Measurements from ENCODE around the gene PLB1. TPM values are rescaled to one million over a fixed set of nuclear protein-coding genes. Genes with fewer than 3 reads are reported as not detected.
A peak's percentile ranks its signal among the peaks of the same experiment; 100 is the strongest.

Gene PLB1
- total RNA-seq, 6 experiments from 2014 or later = 0.66 to 1.9 (median 1.1) TPM

DNA sequence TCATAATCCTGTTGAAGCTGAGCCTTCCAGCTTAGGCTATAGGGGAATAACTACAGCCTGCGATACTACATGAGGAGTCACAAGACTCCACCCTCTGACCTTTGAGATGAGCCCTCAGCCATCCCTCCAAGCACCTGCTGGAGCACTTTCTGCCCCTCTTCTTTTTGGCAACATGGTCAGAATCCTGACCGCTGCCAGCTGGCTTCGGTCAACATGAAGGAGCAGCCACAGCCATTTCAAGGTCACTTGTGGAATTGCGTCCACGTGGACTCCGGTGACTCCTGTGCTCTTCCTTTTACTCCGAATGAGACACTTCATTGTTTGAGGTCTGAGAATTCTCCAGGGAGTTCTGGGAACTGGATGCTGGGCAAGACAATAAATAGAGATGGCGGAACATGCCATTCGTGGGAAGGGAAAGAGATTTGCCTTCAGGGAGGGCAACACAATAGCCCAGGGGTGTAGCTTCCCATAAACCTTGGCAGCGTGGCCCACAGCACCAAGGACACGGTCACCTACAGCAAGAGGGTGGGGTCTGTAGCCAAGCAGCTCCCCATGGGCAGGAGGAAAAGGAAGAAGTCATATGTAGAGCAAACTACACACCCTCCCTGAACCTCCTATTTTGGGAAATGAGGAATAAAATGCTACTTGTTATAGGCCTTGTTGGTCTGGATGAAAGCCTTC is 182.5 kb downstream of the PLB1 start:
- ATAC-seq = no peak
- intact Hi-C loops (cut with DNase I) = no loop called here
- WGBS (ENCODE audit: insufficient coverage, low coverage, low lambda C conversion rate, missing lambda C conversion rate) = 82% methylated on average over 4 of the region's 11 CpGs

DNA sequence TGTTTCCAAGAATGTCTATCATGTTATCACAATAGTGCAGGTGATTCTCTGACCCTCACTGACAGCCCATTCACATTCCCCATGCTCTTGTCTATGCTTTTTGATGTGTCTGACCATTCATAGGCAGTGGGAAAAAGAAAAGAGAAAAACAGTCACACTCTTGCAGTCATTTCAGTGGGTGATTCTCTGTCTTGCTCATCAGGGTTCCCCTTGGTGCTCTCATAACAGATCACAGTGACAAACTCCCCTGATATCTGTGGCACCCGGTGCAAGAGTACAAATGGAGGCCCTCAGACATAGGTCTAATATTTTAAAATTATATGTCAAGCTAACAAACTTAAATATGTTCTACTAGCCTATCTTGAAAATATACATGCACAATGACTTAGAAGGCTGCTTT is 183.1 kb downstream of the PLB1 start:
- Histone ChIP-seq H3K9me3 (no peaks in the 10 kb centered on the region), H3K4me1 (peaks cover 0 to 6% (median 2%) of the 10 kb centered on the region in 4 donors), H3K36me3 (no peaks in the 10 kb centered on the region), H3K27ac (no peak overlapping the region), H3K27me3 (no peaks in the 10 kb centered on the region), H3K4me3 (no peak overlapping the region)
- 100% methylated on average over 1 of the region's 1 CpG for WGBS (ENCODE audit: insufficient coverage, low coverage, low lambda C conversion rate, missing lambda C conversion rate)
- no peak for ATAC-seq
- DNase-seq = no peak
- intact Hi-C loops (cut with DNase I) = no loop called here
- TF ChIP-seq POLR2A (IDR thresholded peaks at IDR 0.05) = no peak

More for the DNA sequence above, 182.5 kb downstream of the PLB1 start:
- Histone ChIP-seq H3K4me1 (peaks cover 0 to 3% (median 1%) of the 10 kb centered on the region in 4 donors), H3K9me3 (no peaks in the 10 kb centered on the region), H3K27me3 (no peaks in the 10 kb centered on the region), H3K36me3 (no peaks in the 10 kb centered on the region), H3K27ac (no peak overlapping the region), H3K4me3 (no peak overlapping the region)
- no peak for TF ChIP-seq POLR2A (IDR thresholded peaks at IDR 0.05)
- DNase-seq = no peak

DNA sequence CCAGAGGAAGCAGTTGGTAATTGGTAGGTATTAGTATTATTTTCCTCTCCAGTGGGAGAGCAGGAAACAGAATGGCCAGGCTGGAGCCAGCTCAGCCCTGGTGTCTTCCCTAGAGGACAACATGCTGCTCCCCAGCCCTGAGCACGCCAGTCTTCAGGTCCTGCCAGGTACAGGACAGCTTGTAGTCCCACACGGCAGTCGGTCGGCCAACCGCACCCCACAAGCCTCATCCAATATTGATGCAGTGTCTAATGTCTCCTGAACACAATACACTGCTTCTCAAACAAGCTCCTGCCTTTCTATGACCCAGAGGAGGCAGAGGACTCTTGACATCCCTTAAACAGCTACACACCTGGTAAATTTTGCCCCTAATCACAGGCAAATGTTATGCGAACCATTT is 184.8 kb downstream of the PLB1 start:
- ATAC-seq = no peak
- TF ChIP-seq, protein P1, sequence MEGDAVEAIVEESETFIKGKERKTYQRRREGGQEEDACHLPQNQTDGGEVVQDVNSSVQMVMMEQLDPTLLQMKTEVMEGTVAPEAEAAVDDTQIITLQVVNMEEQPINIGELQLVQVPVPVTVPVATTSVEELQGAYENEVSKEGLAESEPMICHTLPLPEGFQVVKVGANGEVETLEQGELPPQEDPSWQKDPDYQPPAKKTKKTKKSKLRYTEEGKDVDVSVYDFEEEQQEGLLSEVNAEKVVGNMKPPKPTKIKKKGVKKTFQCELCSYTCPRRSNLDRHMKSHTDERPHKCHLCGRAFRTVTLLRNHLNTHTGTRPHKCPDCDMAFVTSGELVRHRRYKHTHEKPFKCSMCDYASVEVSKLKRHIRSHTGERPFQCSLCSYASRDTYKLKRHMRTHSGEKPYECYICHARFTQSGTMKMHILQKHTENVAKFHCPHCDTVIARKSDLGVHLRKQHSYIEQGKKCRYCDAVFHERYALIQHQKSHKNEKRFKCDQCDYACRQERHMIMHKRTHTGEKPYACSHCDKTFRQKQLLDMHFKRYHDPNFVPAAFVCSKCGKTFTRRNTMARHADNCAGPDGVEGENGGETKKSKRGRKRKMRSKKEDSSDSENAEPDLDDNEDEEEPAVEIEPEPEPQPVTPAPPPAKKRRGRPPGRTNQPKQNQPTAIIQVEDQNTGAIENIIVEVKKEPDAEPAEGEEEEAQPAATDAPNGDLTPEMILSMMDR (IDR thresholded peaks at IDR 0.05) = no peak
- no peak for TF ChIP-seq POLR2A (IDR thresholded peaks at IDR 0.05)
- no peak overlapping the region for H3K4me3 ChIP-seq
- H3K27me3 ChIP-seq = no peaks in the 10 kb centered on the region
- 100% methylated on average over 2 of the region's 6 CpGs for whole genome bisulfite sequencing (ENCODE audit: insufficient coverage, low coverage, low lambda C conversion rate, missing lambda C conversion rate)
- intact Hi-C loops (cut with DNase I) = no loop called here
- H3K4me1 ChIP-seq = peaks cover 0 to 6% (median 2%) of the 10 kb centered on the region in 4 donors
- no peak for DNase-seq
- no peak overlapping the region for H3K27ac ChIP-seq
- no peaks in the 10 kb centered on the region for H3K9me3 ChIP-seq
- no peaks in the 10 kb centered on the region for H3K36me3 ChIP-seq

DNA sequence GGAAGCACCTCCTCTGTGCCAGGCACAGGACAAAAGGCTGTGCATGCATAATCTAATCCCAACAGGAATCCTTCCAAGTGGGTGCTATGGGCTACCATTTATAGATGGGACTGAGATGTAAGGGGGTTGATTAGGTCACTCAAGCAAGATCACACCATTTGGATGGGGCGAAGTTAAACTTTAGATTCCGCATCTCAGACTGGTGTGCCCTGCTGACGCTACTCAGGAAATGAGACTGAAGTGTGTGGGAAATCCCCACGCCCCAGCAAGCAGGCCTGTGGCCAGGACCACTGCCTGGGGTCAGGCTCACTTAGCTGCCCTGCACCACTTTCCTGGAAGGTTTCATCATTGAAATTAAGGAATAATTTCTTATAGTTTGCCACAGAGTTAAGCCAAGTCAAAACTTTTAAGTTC is 185.3 kb downstream of the PLB1 start:
- peak in 3 of 4 donors; percentile 31 to 72 (median 61) for ATAC-seq

DNA sequence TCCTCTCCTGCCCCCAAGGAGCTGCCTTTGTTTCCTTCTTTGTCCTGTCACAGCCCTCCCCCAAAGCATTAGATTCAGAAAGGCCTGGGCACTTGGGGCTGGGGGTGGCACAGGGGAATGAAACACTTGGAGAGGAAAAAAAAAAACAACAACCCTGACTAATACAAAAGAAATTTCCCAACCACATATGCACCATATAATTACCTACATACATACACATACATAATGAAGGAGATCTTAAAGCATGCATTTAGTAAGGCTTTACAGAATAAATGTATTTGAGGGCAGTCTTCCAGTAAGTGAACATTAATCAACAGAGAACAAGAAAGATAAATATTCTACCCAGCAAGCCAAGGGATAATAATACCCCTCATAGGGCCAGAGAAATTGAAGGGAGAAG is 185.7 kb downstream of the PLB1 start:
- H3K27me3 ChIP-seq = no peaks in the 10 kb centered on the region
- TF ChIP-seq POLR2A (IDR thresholded peaks at IDR 0.05) = no peak
- TF ChIP-seq, protein P1 (IDR thresholded peaks at IDR 0.05) = no peak
- ATAC-seq = no peak
- peaks cover 0 to 6% (median 2%) of the 10 kb centered on the region in 4 donors for H3K4me1 ChIP-seq
- H3K36me3 ChIP-seq = no peaks in the 10 kb centered on the region
- no peak overlapping the region for H3K27ac ChIP-seq
- intact Hi-C loops (cut with DNase I) = no loop called here
- H3K9me3 ChIP-seq = no peaks in the 10 kb centered on the region
- H3K4me3 ChIP-seq = no peak overlapping the region
- no peak for DNase-seq

More for the DNA sequence above, 185.3 kb downstream of the PLB1 start:
- peaks cover 0 to 6% (median 2%) of the 10 kb centered on the region in 4 donors for H3K4me1 ChIP-seq
- 36% methylated on average over 3 of the region's 4 CpGs for WGBS (ENCODE audit: insufficient coverage, low coverage, low lambda C conversion rate, missing lambda C conversion rate)
- H3K36me3 ChIP-seq = no peaks in the 10 kb centered on the region
- no peak overlapping the region for H3K27ac ChIP-seq
- intact Hi-C loops (cut with DNase I) = no loop called here
- no peak for DNase-seq
- no peaks in the 10 kb centered on the region for H3K27me3 ChIP-seq
- no peaks in the 10 kb centered on the region for H3K9me3 ChIP-seq
- no peak for TF ChIP-seq POLR2A (IDR thresholded peaks at IDR 0.05)
- TF ChIP-seq, protein P1 (IDR thresholded peaks at IDR 0.05) = no peak
- H3K4me3 ChIP-seq = no peak overlapping the region

All from right lobe of liver (tissue), 6 donors.